GM18505 (cell line): ENCODE measurements around the gene DPAGT1.
A peak's percentile ranks its signal among the peaks of the same experiment; 100 is the strongest.
"Not testable (repeated sequence)": the region's sequence is repeated elsewhere in the genome, so short reads cannot be mapped to it uniquely, and the experiment has no call there.

ENCODE experiments used
- ATAC-seq: cut with Tn5 transposase; IDR thresholded peaks from one replicate; pipeline ENCODE4 v1.9.1; 2021; ENCODE audit not compliant: unreplicated experiment
- POLR2A ChIP-seq: IDR thresholded peaks from 4 replicates; pipeline ENCODE4 v1.6.1; 2011; ENCODE audit warnings: borderline replicate concordance; ENCODE audit not compliant: insufficient read depth, insufficient read length; ENCODE audit errors: extremely low read depth

Gene DPAGT1

DNA sequence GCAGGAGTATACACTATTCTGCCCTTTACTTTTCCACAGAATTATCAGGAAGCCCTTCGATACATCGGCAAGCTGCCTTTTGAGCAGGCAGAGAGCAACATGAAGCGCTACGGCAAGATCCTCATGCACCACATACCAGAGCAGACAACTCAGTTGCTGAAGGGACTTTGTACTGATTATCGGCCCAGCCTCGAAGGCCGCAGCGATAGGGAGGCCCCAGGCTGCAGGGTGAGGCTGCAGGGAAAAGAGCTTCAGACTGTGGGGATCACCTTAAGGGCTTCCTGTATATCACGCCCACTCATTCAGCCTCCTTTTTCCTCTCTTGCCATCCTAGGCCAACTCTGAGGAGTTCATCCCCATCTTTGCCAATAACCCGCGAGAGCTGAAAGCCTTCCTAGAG is 23.8 kb downstream of the DPAGT1 start:
- ATAC-seq = no peak

GRCh38 chr11:119067371-119068222 is 34.1 kb downstream of the DPAGT1 start, which contains the start of gene VPS11:
TSS of gene VPS11 (plus strand) at chr11:119067818. CDS start at chr11:119067824, 6 bp downstream.
- ATAC-seq = peak; percentile 90
- TF ChIP-seq POLR2A = peak; percentile 91

More for the DNA sequence above, 23.8 kb downstream of the DPAGT1 start:
- no peak for TF ChIP-seq POLR2A

GRCh38 chr11:119065369-119065768 is 36.3 kb downstream of the DPAGT1 start:
- TF ChIP-seq POLR2A = no peak
- no peak for ATAC-seq

DNA sequence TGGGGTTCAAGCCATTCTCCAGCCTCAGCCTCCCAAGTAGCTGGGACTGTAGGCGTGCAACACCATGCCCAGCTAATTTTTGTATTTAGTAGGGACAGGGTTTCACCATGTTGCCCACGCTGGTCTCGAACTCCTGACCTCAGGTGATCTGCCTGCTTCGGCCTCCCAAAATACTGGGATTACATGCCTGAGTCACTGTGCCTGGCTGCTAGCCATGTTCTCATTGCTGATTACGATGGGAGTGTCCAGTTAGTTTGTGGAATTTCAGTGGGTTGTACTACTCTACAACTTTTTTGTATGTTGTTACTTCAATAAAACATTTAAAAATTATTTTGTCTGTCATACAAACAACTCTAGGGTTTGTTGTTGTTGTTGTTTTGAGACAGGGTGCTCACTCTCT is 38.9 kb downstream of the DPAGT1 start:
- ATAC-seq = no peak
- TF ChIP-seq POLR2A = no peak

GRCh38 chr11:119061256-119061655 is 40.4 kb downstream of the DPAGT1 start:
- no peak for TF ChIP-seq POLR2A
- ATAC-seq = no peak

DNA sequence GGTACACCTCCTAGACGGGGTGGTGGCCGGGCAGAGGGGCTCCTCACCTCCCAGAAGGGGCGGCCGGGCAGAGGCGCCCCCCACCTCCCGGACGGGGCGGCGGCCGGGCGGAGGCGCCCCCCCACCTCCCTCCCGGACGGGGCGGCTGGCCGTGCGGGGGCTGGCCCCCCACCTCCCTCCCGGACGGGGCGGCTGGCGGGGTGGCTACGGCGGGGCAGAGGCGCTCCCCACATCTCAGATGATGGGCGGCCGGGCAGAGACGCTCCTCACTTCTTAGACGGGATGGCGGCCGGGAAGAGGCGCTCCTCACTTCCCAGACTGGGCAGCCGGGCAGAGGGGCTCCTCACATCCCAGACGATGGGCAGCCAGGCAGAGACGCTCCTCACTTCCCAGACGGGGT is 42.5 kb downstream of the DPAGT1 start:
- ATAC-seq = not testable (repeated sequence)

GRCh38 chr11:119057000-119057769 is 44.5 kb downstream of the DPAGT1 start, which contains the start of gene HYOU1:
TSS of gene HYOU1 (minus strand) at chr11:119057205. CDS start at chr11:119056160, 1,045 bp downstream.
- TF ChIP-seq POLR2A = peak; percentile 84
- peak; percentile 92 for ATAC-seq

DNA sequence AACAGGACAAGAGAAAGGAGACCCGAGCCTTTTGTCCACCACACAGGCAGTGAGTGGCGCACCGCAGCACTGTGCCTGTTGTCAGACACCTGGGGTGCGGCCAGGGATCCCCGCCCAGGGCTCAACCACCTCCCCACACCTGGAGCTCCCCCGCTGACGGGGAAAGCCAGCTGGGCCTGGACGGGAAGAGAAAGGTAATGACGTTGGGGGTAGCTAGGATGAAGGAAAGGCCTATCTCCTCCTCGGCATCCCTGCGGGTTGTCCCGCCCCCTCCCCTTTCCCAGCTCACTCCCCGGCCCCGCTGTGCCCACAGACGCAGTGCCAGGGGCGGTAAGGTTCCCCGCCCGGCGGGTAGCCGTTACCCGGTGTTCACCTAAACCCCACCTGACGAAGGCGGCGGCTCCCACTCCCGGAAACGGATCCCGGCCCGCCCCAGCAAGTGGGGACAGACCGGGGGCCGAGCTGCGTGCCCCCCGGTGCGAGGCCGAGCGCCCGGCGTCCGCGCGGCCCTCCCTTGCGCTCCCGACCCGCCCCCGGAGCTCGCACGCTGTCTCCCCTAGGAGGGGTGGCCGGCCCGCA is 45.1 kb downstream of the DPAGT1 start:
- ATAC-seq = peak; percentile 4
- TF ChIP-seq POLR2A = no peak

GRCh38 chr11:119055901-119056300 is 45.8 kb downstream of the DPAGT1 start:
- TF ChIP-seq POLR2A = no peak
- ATAC-seq = no peak

DNA sequence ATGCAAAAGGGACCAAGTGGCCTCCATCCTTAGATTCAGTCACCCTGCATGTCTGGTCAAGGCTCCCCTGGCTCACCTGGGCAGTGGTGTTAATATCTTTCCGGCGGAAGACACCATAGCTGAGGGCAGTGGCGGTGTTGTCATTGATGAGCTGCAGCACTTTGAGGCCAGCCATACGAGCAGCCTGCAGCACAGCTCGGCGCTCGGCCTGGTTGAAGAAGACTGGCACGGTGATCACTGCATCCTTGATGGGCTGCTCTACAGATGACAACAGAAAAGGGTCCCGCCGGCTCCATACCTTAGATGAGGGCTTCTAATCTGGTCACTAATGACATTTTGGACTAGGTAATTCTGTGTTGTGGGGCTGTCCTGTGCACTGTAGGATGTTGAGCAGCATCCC is 47.2 kb downstream of the DPAGT1 start:
- no peak for TF ChIP-seq POLR2A
- ATAC-seq = no peak

GRCh38 chr11:119052163-119052814 is 49.4 kb downstream of the DPAGT1 start:
- ATAC-seq = no peak

GRCh38 chr11:119051440-119052162 is 50.1 kb downstream of the DPAGT1 start:
- TF ChIP-seq POLR2A = peak; percentile 61
- no peak for ATAC-seq

More at GRCh38 chr11:119052163-119052814, 49.4 kb downstream of the DPAGT1 start:
- no peak for TF ChIP-seq POLR2A

DNA sequence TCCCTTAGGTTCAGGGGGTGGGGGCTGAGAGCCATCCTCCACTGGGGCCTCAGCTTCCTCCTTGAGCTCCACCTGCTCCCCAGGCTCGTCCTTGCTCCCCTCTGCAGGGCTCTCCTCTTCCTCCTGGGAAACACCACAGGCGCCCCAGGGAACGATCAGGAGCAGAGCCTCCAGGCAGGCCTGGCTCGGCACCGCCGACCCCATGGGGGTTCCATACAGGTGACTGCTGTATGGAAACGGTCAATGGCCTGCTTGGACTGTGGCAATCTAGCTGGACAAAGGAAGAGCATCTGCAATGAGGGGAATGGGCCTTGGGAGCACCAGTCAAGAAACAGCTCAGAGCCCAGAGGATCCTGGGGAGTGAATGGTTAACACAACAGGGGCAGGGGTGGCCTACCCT is 52.6 kb downstream of the DPAGT1 start:
- no peak for ATAC-seq
- TF ChIP-seq POLR2A = no peak

GRCh38 chr11:119048644-119049043 is 53.0 kb downstream of the DPAGT1 start:
- TF ChIP-seq POLR2A = no peak
- ATAC-seq = no peak
